Esophagus squamous epithelium (tissue), 5 donors: ENCODE results near the gene HCAR3. TPM values are rescaled to one million over a fixed set of nuclear protein-coding genes. Genes with fewer than 3 reads are reported as not detected.
"Not testable (repeated sequence)": the region's sequence is repeated elsewhere in the genome, so short reads cannot be mapped to it uniquely, and the experiment has no call there.

Experiments
- DNase-seq: peaks from one replicate; lab custom pipeline; 2025; lab: John Stamatoyannopoulos, UW
- H3K27ac ChIP-seq, 4 donors: fragments of 200-600 bp; sonication (generic); one replicate each; pipeline ENCODE4 v1.5.1; 2016 to 2019; ENCODE audit warnings: mild to moderate bottlenecking in 1 of 4
- H3K27me3 ChIP-seq, 4 donors: fragments of 200-600 bp; sonication (generic); 1 replicate in 3 of 4; 2 replicates in 1 of 4; pipeline versions ENCODE4 v1.5.1 to v1.6.0; 2017 to 2021; ENCODE audit warnings: antibody characterized with exemption in 1 of 4
- H3K36me3 ChIP-seq, 3 donors: fragments of 200-600 bp; sonication (generic); one replicate each; pipeline ENCODE4 v1.5.1; 2016 to 2019
- H3K4me1 ChIP-seq, 3 donors: fragments of 200-600 bp; sonication (generic); one replicate each; pipeline ENCODE4 v1.5.1; 2017 to 2019
- H3K4me3 ChIP-seq, 4 donors: fragments of 200-600 bp; sonication (generic); 1 replicate in 3 of 4; 2 replicates in 1 of 4; pipeline ENCODE4 v1.5.1; 2016 to 2019; ENCODE audit warnings: mild to moderate bottlenecking in 2 of 4, moderate library complexity in 1 of 4
- H3K9me3 ChIP-seq, 3 donors: fragments of 200-600 bp; sonication (generic); one replicate each; pipeline ENCODE4 v1.5.1; 2016 to 2019
- CTCF ChIP-seq, 6 experiments: fragments of 450-650 bp in 4 of 6; fragments of 200-600 bp in 2 of 6; sonication (generic) in 2 of 6; IDR thresholded peaks; one replicate each; pipeline ENCODE4 v1.5.1; 2016 to 2019; ENCODE audit warnings: antibody characterized with exemption in 6 of 6, mild to moderate bottlenecking in 4 of 6, moderate library complexity in 4 of 6
- POLR2A ChIP-seq, 4 donors: fragments of 450-650 bp; IDR thresholded peaks; one replicate each; pipeline ENCODE4 v1.6.1; 2017; ENCODE audit warnings: antibody characterized with exemption in 4 of 4, mild to moderate bottlenecking in 4 of 4, moderate library complexity in 3 of 4
- whole genome bisulfite sequencing, 2 donors: methylation state at CpG; one replicate each; pipeline ENCODE4 v1.1.5; 2018; 5-methylcytosine and 5-hydroxymethylcytosine counted together
- intact Hi-C: fragments of 100-400 bp; cut with DNase I; formaldehyde crosslinking; loops from one replicate; pipeline ENCODE4 v1.15.0; 2022
- total RNA-seq, 4 donors: library from RNA; depleted of rRNA; stranded (reverse); fragments of >200 nt; gene quantifications; one replicate each; pipeline ENCODE4 v1.1.0, GENCODE V29; 2016
- donor health status: DM: yes; HTN: yes; CAD: no.

HCAR3 gene
- total RNA-seq, 4 donors from 2014 or later, result 4.7 to 18.8 (median 10.5) TPM

DNA sequence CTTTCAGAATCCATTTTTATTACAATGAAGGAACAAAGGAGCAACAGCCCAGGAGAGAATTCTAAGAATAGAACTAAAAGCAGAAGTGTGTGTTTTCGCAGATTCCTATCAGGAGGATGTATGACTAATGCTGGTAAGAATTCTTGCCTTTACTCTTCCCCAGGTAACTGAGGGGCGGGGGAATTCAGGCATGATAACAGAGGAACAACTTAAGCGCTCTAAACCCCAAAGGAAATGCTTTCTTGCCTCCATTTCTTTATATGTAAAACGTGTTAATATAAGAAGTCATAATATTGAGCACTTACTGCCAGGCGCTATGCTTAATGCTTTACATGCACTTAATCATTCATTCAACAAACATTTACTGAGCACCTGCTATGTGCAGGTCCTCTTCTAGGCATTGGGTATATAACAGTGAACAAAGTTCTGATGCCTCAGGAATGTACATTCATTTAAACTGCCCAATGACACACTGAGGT is 9.5 kb upstream of the HCAR3 start:
- no peak for TF ChIP-seq CTCF (IDR thresholded peaks at IDR 0.05)
- no peak for TF ChIP-seq POLR2A (IDR thresholded peaks at IDR 0.05)
- Histone ChIP-seq H3K27ac (peak overlapping the region in 3 of 4 donors; percentile 2 to 26 (median 10)), H3K9me3 (no peaks in the 10 kb centered on the region), H3K27me3 (peaks cover 0 to 4% (median 0%) of the 10 kb centered on the region in 4 donors), H3K36me3 (no peaks in the 10 kb centered on the region), H3K4me3 (no peak overlapping the region), H3K4me1 (peaks cover 4 to 33% (median 5%) of the 10 kb centered on the region in 3 donors)
- intact Hi-C loops, result no loop called here
- 20 to 21% methylated on average over 5 of the region's 5 CpGs for WGBS, 2 donors
- no peak for DNase-seq

GRCh38 chr12:122725452-122726079 is 9.0 kb upstream of the HCAR3 start:
- Histone ChIP-seq H3K4me3 (no peak overlapping the region), H3K36me3 (no peaks in the 10 kb centered on the region), H3K4me1 (peaks cover 4 to 38% (median 5%) of the 10 kb centered on the region in 3 donors), H3K27ac (peak overlapping the region in 3 of 4 donors; percentile 2 to 26 (median 10)), H3K9me3 (no peaks in the 10 kb centered on the region), H3K27me3 (peaks cover 0 to 4% (median 0%) of the 10 kb centered on the region in 4 donors)
- no peak for TF ChIP-seq POLR2A (IDR thresholded peaks at IDR 0.05)
- TF ChIP-seq CTCF (IDR thresholded peaks at IDR 0.05), result no peak
- intact Hi-C loops, result no loop called here
- DNase-seq, result no peak
- 56 to 77% methylated on average over 6 of the region's 6 CpGs for WGBS, 2 donors

GRCh38 chr12:122724641-122725243 is 8.1 kb upstream of the HCAR3 start:
- no peak for TF ChIP-seq CTCF (IDR thresholded peaks at IDR 0.05)
- no peak overlapping the region for H3K27ac ChIP-seq
- H3K9me3 ChIP-seq, result no peaks in the 10 kb centered on the region
- peaks cover 0 to under 1% (median 0%) of the 10 kb centered on the region in 4 donors for H3K27me3 ChIP-seq
- intact Hi-C loops, result no loop called here
- H3K4me3 ChIP-seq, result no peak overlapping the region
- DNase-seq, result no peak
- peaks cover 10 to 47% (median 10%) of the 10 kb centered on the region in 3 donors for H3K4me1 ChIP-seq
- H3K36me3 ChIP-seq, result no peaks in the 10 kb centered on the region
- 84 to 86% methylated on average over 12 of the region's 12 CpGs for WGBS, 2 donors

DNA sequence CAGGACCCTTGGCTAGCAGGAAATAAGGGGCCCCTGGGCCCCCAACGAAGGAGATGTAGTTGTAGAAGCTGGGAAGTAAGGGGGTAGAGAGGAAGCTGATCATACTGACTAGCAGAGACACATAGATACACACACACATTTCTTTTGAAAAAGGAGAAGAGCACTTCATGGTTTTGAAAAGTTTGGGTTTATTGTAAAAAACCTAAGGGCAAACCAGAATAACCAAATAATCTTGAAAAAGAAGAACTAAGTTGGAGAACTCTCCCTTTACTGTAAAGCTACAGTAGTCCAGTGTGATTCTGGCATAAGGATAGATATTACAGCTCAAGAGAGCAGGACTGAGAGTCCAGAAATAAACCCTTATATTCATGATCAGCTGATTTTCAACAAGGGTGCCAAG is 5.8 kb upstream of the HCAR3 start:
- H3K9me3 ChIP-seq, result no peaks in the 10 kb centered on the region
- DNase-seq, result no peak
- TF ChIP-seq POLR2A (IDR thresholded peaks at IDR 0.05), result no peak
- no peak for TF ChIP-seq CTCF (IDR thresholded peaks at IDR 0.05)
- no peaks in the 10 kb centered on the region for H3K27me3 ChIP-seq
- intact Hi-C loops, result no loop called here
- H3K27ac ChIP-seq, result peak overlapping the region in 3 of 4 donors; percentile 91 to 94 (median 92)
- no peaks in the 10 kb centered on the region for H3K36me3 ChIP-seq
- no peak overlapping the region for H3K4me3 ChIP-seq
- H3K4me1 ChIP-seq, result peaks cover 10 to 52% (median 10%) of the 10 kb centered on the region in 3 donors
- WGBS, 2 donors, result 64 to 67% methylated on average over 1 of the region's 1 CpG

DNA sequence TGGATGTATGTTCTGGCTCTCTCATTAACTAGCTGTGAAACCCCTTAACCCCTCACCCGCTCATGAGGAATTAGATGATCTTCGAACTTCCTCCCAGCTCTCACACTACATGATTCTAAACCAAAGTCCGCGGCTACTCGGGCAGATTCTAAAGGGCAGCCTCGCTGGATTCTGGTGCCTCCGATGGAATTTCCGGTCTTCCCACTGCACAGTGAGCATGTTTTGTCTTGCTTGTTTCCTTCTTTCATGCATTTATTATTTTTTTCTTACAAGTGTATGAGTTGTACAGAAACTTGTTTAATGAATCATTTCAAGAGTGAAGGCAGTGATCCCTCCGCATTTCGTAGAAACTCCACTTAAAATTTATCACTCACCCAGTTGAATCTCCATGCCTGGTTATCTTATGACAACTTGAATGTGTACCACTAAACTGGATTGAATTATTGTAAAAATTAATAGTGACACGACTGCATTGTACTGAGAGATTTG is 4.5 kb upstream of the HCAR3 start:
- DNase-seq, result no peak
- peak overlapping the region; percentile 75 to 94 (median 92) for H3K27ac ChIP-seq

DNA sequence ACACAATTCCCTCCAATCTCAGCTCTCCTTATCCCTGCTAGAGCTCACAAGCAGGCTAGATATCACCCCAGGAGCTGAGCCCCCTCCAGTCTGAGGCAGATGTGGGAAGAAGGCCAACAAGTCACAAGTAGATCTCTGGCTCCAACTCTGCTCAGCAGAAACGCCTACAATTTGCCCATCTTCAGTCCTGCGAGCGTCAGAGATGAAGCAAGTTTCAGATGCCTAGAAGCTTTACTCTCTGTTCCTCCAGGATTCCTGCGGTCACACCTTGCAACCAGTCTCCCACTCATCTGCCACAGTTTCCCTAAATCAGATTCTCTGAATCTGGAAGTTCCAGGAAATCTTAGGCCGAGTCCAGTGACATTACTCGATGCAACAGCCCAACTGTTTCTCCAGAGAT is 1.4 kb downstream of the HCAR3 start:
- DNase-seq, H3K27me3 ChIP-seq, H3K9me3 ChIP-seq, H3K36me3 ChIP-seq, intact Hi-C loops: not testable (repeated sequence)
- Histone ChIP-seq H3K27ac (peak overlapping the region in 3 of 4 donors; percentile 38 to 81 (median 49)), H3K4me3 (peak overlapping the region in 2 of 4 donors; percentile 22 to 38), H3K4me1 (peaks cover 4 to 23% (median 7%) of the 10 kb centered on the region in 3 donors)
- WGBS, 2 donors, result 47 to 80% methylated on average over 3 to 6 of the region's 6 CpGs

More for the DNA sequence above, 4.5 kb upstream of the HCAR3 start:
- H3K36me3 ChIP-seq, result no peaks in the 10 kb centered on the region
- WGBS, 2 donors, result 26 to 44% methylated on average over 11 of the region's 11 CpGs
- intact Hi-C loops, result no loop called here
- no peak for TF ChIP-seq POLR2A (IDR thresholded peaks at IDR 0.05)
- no peak for TF ChIP-seq CTCF (IDR thresholded peaks at IDR 0.05)
- H3K9me3 ChIP-seq, result no peaks in the 10 kb centered on the region
- peaks cover 10 to 48% (median 10%) of the 10 kb centered on the region in 3 donors for H3K4me1 ChIP-seq
- H3K4me3 ChIP-seq, result peak overlapping the region in 3 of 4 donors; percentile 2 to 20 (median 7)
- H3K27me3 ChIP-seq, result no peaks in the 10 kb centered on the region

- WGBS, 2 donors, result 21 to 28% methylated on average over 3 to 4 of the region's 10 CpGs
- H3K36me3 ChIP-seq, H3K9me3 ChIP-seq, DNase-seq, intact Hi-C loops, H3K27me3 ChIP-seq: not testable (repeated sequence)
- peaks cover 0 to 21% (median 5%) of the 10 kb centered on the region in 3 donors for H3K4me1 ChIP-seq
- H3K27ac ChIP-seq, result peak overlapping the region; percentile 52 to 85 (median 80)
- peak overlapping the region in 3 of 4 donors; percentile 22 to 38 (median 35) for H3K4me3 ChIP-seq
Observed at GRCh38 chr12:122713491-122714188, 3.0 kb downstream of the HCAR3 start.
